NCI-H1105 treated with DMSO at 0.1 percent for 48 hours (cell line): Measurements from ENCODE around the gene GPC5.
"Not testable (repeated sequence)": the region's sequence is repeated elsewhere in the genome, so short reads cannot be mapped to it uniquely, and the experiment has no call there.

Source experiments
- DNase-seq: peaks from one replicate; lab custom pipeline; 2025; lab: John Stamatoyannopoulos, UW

Gene GPC5

GRCh38 chr13:92461831-92462230 is 1063.4 kb downstream of the GPC5 start:
- DNase-seq = no peak

DNA sequence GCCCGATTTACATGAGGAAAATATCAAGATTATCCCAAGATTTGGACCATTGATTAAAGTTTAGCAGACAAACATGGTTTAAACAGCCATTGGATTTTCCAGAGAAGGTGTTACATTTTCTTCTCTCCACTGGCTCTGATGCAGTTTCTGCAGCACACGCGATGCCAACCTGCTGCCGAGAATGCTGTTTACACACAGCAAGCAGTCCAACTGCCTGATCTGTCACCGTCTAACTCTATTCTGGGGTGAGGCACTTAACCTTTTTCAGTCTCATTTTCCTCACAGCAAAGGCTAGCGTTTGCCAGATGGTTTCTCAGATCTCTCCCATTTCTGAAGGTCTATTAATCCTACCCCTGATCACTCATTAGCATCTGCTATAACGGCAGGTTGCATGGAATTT is 1064.7 kb downstream of the GPC5 start:
- DNase-seq = peak; percentile 69

DNA sequence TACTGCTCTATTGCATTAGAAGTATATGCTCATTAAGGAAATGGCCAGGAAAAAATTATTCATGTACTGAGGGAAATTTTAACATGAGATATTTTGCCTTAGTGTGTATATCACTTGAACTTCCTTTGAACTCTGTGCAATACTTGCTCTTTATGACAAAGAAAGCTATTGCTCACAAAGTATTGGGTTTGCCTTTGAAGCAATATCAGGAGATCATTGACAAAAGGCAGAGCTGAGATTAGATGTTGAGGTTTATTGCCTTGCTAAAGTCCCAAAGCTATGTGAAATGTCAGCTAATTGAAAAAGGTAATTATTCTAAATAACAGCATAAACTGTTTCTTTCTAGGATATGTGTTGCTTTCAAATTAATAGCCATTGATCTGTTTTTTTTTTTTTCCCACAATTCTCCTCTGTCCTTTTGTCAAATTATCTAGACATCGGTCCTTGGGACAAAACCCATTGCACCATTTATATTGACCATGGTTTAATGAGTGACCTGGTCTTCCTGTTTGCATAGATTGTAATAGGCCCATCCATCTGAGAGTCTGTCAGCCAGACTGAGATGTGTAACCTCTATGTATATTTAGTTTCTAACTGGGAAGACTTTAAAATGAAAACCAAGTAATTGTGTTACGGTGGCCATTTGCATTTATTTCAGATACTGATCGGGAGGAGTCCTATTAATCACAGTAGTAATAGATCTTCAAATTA is 1075.5 kb downstream of the GPC5 start:
- DNase-seq = no peak

GRCh38 chr13:92480387-92480786 is 1082.0 kb downstream of the GPC5 start:
- DNase-seq = no peak

DNA sequence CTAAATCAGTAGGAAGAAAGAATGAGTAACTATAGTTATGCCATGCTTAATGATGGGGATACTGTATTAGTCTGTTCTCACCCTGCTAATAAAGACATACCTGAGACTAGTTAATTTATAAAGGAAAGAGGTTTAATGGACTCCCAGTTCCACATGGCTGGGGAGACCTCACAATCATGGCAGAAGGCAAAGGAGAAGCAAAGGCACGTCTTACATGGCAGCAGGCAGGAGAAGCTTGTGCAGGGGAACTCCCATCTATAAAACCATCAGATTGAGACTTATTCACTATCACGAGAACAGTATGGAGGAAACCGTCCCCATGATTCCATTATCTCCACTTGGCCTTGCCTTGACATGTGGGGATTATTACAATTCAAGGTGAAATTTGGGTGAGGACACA is 1084.4 kb downstream of the GPC5 start:
- not testable (repeated sequence) for DNase-seq

DNA sequence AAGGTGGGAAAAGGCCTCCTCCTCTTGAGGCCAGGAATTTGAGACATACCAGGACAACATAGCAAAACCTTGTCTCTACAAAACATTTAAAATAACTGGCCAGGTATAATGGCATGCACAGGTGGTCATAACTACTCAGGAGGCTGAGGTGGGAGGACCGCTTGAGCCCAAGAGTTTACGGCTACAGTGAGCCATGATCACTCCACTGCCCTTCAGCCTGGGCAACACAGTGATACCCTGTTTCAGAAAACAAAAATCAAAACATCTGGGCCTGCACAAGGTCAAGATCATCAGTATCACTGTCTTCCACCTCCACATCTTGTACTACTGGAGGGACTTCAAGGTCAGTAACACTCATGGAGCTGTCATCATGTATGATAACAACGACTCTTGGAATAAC is 1085.5 kb downstream of the GPC5 start:
- no peak for DNase-seq

GRCh38 chr13:92487238-92487637 is 1088.8 kb downstream of the GPC5 start:
- no peak for DNase-seq

DNA sequence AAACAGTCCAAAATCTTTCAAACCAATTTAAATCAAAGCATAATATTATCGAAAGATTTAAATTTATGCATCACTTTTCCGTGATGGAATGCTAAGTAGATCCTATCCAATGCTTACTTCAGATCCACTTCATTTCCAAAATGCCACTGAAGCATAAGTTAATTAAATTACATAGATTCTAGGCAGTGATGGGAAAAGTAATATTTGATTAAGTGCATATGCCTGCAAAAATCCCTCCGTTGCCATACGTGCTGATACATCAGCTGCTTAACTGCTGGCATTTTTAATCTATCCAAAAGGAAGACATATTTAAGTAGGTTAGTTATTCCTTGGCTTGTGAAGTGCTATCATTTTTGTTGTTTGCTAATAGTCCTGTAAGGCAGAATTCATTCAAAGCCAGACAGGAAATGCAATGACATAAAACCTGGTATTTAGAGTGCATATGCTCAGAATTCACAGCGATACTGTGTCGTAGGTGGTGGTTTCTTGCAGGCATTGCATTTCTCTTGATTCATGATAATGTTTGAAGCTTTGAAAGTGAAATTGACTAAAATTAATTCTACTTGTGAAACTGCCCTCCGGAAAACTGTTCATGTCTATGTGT is 1089.9 kb downstream of the GPC5 start:
- no peak for DNase-seq

- DNase-seq = no peak
These were observed 1093.4 kb downstream of the GPC5 start for GRCh38 chr13:92491839-92492238.

DNA sequence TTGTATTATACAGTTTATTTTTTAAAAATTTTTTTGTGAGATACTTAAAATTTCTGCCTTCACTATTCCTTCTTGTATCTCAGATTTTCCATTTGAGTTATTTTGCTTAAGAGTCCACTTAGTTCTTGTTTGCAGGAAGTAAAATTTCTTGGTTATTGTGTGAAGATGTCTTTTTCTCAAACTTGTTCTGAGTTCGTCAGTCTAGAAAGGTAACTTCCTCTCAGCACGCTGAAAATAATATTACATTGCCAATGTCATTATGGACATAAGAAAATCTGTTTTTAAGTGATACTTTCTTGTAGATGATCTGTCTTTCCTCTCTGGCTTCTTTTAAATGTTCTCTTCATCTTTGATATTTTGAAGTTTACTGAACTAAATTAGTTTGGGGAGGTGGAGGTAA is 1096.5 kb downstream of the GPC5 start:
- DNase-seq = no peak

DNA sequence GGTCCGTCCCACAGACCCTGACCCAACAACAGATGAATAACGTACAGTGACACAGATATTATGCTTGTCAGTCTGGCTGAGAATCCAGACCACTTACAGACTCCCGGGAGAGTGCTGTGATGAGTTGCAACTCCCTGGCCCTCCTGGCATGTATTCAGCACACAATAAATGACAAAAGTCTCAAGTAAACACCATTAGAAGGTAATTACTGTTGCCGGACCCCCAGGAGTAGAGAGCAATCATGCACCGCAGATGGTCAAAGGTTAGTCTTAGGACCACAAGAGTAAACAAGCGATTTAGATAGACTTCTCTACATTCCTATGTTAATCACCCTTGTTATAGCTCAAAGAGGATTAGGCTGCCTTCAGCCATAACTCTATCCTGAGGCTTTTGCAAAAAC is 1101.8 kb downstream of the GPC5 start:
- DNase-seq = no peak

- no peak for DNase-seq
These were observed 1112.0 kb downstream of the GPC5 start for GRCh38 chr13:92510416-92510815.

DNA sequence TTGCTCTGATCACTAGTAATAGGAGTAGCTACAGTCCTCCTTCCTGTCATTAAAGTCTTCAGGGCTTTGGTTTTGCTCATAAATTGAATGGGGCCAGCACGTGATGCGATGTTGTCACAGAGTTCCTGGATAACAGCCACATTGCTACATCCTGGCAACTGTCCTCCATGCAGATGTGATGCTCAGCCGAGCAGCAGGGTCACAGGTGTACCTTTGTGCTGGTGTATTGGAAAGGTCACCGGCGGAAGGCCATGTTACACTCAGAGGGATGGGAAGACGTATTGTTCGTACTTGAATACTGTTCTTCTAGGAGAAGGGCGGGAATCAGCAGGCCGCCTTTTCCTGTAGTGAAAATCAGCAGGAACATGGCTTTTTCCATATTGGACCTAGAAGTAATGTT is 1114.4 kb downstream of the GPC5 start:
- DNase-seq = no peak

GRCh38 chr13:92513672-92514071 is 1115.3 kb downstream of the GPC5 start:
- no peak for DNase-seq

GRCh38 chr13:92514420-92515125 is 1116.2 kb downstream of the GPC5 start:
- DNase-seq = no peak

GRCh38 chr13:92516878-92517277 is 1118.5 kb downstream of the GPC5 start:
- DNase-seq = not testable (repeated sequence)

- DNase-seq = not testable (repeated sequence)
These were observed 1120.2 kb downstream of the GPC5 start for GRCh38 chr13:92518622-92519021.

GRCh38 chr13:92530364-92530763 is 1131.9 kb downstream of the GPC5 start:
- DNase-seq = no peak

GRCh38 chr13:92535222-92536006 is 1137.0 kb downstream of the GPC5 start:
- DNase-seq = no peak

GRCh38 chr13:92537471-92537870 is 1139.0 kb downstream of the GPC5 start:
- no peak for DNase-seq

- DNase-seq = no peak
These were observed 1139.7 kb downstream of the GPC5 start for GRCh38 chr13:92538164-92538563.

DNA sequence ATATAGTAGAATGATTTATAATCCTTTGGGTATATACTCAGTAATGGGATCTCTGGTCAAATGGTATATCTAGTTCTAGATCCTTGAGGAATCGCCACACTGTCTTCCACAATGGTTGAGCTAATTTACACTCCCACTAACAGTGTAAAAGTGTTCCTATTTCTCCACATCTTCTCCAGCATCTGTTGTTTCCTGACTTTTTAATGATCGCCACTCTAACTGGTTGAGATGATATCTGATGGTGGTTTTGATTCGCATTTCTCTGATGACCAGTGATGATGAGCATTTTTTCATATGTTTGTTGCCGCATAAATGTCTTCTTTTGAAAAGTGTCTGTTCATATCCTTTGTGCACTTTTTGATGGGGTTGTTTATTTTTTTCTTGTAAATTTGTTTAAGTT is 1140.7 kb downstream of the GPC5 start:
- DNase-seq = not testable (repeated sequence)

- no peak for DNase-seq
These were observed 1148.8 kb downstream of the GPC5 start for GRCh38 chr13:92547266-92547665.
